HepG2 (cell line): ENCODE measurements around the gene MT1M. TPM values are rescaled to one million over a fixed set of nuclear protein-coding genes. Genes with fewer than 3 reads are reported as not detected.
A peak's percentile ranks its signal among the peaks of the same experiment; 100 is the strongest.

Experiments used
- ATAC-seq: fragments of 200-7000 bp; cut with Tn5 transposase; 3 replicates; pipeline ENCODE4 v1.9.1; 2020; ENCODE audit warnings: mild to moderate bottlenecking, moderate library complexity
- BruUV-seq: library from RNA; stranded (reverse); fragments of 400-500 nt; replicated peaks from 2 replicates; lab custom pipeline; 2021; lab: Mats Ljungman, UMichigan
- CTCF ChIA-PET: fragments of 300-600 bp; formaldehyde crosslinking; extraction: SDS; loops from one replicate; lab custom pipeline; 2021; ENCODE audit warnings: low total read pairs, inconsistent platforms, low intra/inter-chr PET ratio; lab: Yijun Ruan, JAX
- POLR2A ChIA-PET: fragments of 350-600 bp; sonication (Branson Sonifier 250); formaldehyde crosslinking; loops from one replicate; lab custom pipeline; 2020; ENCODE audit warnings: antibody characterized with exemption, inconsistent platforms; lab: Yijun Ruan, JAX
- DNase-seq: peaks from one replicate; pipeline ENCODE4 v3.0.0-alpha.2; 2015; ENCODE audit warnings: low spot score
- FAIRE-seq: peaks from 3 replicates; lab custom pipeline; 2011; peaks lifted over from hg19 to GRCh38; lab: Jason Lieb, UNC
- H2AFZ ChIP-seq: one replicate; pipeline ENCODE4 v1.6.1; 2011; ENCODE audit warnings: low read length, inconsistent platforms
- H3K27ac ChIP-seq: fragments of 300-600 bp; 3 replicates; pipeline ENCODE4 v1.8.0; 2011; ENCODE audit warnings: mixed run types, mild to moderate bottlenecking, mixed read lengths, low read length, inconsistent platforms; ENCODE audit not compliant: insufficient read depth; ENCODE audit errors: extremely low read length
- H3K27me3 ChIP-seq, 2 experiments: fragments of 200-600 bp in 1 of 2; 2 replicates in 1 of 2; 3 replicates in 1 of 2; pipeline versions ENCODE4 v1.6.0 to v1.8.0; 2011; ENCODE audit warnings: low read length in 2 of 2, mild to moderate bottlenecking in 2 of 2, moderate library complexity in 2 of 2, inconsistent platforms in 1 of 2; ENCODE audit not compliant: insufficient read depth in 2 of 2, control insufficient read depth in 1 of 2
- H3K36me3 ChIP-seq, 2 experiments: fragments of 200-600 bp in 1 of 2; replicated peaks in 1 of 2; 2 replicates in 1 of 2; 3 replicates in 1 of 2; pipeline versions ENCODE4 v1.5.1 to v1.8.0; 2011; ENCODE audit warnings: low read length in 2 of 2, inconsistent platforms in 1 of 2; ENCODE audit not compliant: insufficient read depth in 2 of 2, control insufficient read depth in 1 of 2
- H3K4me1 ChIP-seq: 2 replicates; pipeline ENCODE4 v1.5.1; 2012; ENCODE audit warnings: low read length, inconsistent platforms; ENCODE audit not compliant: insufficient read depth
- H3K4me2 ChIP-seq: 2 replicates; pipeline ENCODE4 v1.6.0; 2011; ENCODE audit warnings: low read depth, low read length, inconsistent platforms
- H3K4me3 ChIP-seq, 3 experiments: fragments of 200-600 bp in 1 of 3; sonication (generic), shearing (Covaris generic) in 1 of 3; replicated peaks in 1 of 3; 2 replicates each; pipeline ENCODE4 v1.5.1; 2011 to 2016; ENCODE audit warnings: low read length in 3 of 3, inconsistent platforms in 2 of 3, low read depth in 2 of 3, mild to moderate bottlenecking in 2 of 3, control low read depth in 1 of 3, mixed read lengths in 1 of 3; ENCODE audit not compliant: insufficient read depth in 1 of 3
- H3K79me2 ChIP-seq: one replicate; pipeline ENCODE4 v1.6.1; 2011; ENCODE audit warnings: low read length, inconsistent platforms; ENCODE audit not compliant: insufficient read depth
- H3K9ac ChIP-seq: 2 replicates; pipeline ENCODE4 v1.6.0; 2011; ENCODE audit warnings: mild to moderate bottlenecking, low read depth, low read length, inconsistent platforms; ENCODE audit not compliant: insufficient read depth
- H3K9me3 ChIP-seq: 2 replicates; pipeline ENCODE4 v1.5.1; 2012; ENCODE audit warnings: mild to moderate bottlenecking, low read length
- H4K20me1 ChIP-seq: 2 replicates; pipeline ENCODE4 v1.6.0; 2011; ENCODE audit warnings: inconsistent platforms, mild to moderate bottlenecking, low read length, moderate library complexity; ENCODE audit not compliant: insufficient read depth
- BCL6 ChIP-seq: IDR thresholded peaks from 2 replicates; pipeline ENCODE4 v1.6.1; 2016; ENCODE audit warnings: missing genetic modification reagents, missing compliant biosample characterization
- FOXA3 ChIP-seq: IDR thresholded peaks from 2 replicates; pipeline ENCODE4 v1.6.1; 2016; ENCODE audit warnings: missing genetic modification reagents, missing compliant biosample characterization
- MIER2 ChIP-seq: IDR thresholded peaks from 2 replicates; pipeline ENCODE4 v1.6.1; 2016; ENCODE audit warnings: missing biosample characterization, missing genetic modification reagents
- PRMT3 ChIP-seq: sonication (generic); formaldehyde crosslinking; IDR thresholded peaks from 2 replicates; pipeline ENCODE4 v1.8.1; 2022; ENCODE audit warnings: low read depth, mild to moderate bottlenecking, moderate library complexity, missing genetic modification reagents, borderline replicate concordance
- SP4 ChIP-seq: sonication (generic); formaldehyde crosslinking; IDR thresholded peaks from 2 replicates; pipeline ENCODE4 v1.8.1; 2023; ENCODE audit warnings: mild to moderate bottlenecking, missing genetic modification reagents
- ZFP90 ChIP-seq: sonication (generic); formaldehyde crosslinking; IDR thresholded peaks from 2 replicates; pipeline ENCODE4 v1.8.0; 2022; ENCODE audit warnings: missing genetic modification reagents, mild to moderate bottlenecking, inconsistent platforms, borderline replicate concordance
- ZMYM3 ChIP-seq: sonication (generic); formaldehyde crosslinking; IDR thresholded peaks from 2 replicates; pipeline ENCODE4 v1.5.1; 2020; ENCODE audit warnings: mild to moderate bottlenecking, missing genetic modification reagents
- ZNF10 ChIP-seq: sonication (generic); formaldehyde crosslinking; IDR thresholded peaks from 2 replicates; pipeline ENCODE4 v1.4.0; 2020; ENCODE audit warnings: mild to moderate bottlenecking, low read depth, missing genetic modification reagents, borderline replicate concordance
- ZNF83 ChIP-seq: sonication (generic); formaldehyde crosslinking; IDR thresholded peaks from 2 replicates; pipeline ENCODE4 v1.4.0; 2020; ENCODE audit warnings: missing genetic modification reagents, mild to moderate bottlenecking, borderline replicate concordance
- WGBS: methylation state at CpG from one replicate; pipeline ENCODE4 v1.1.6; 2017; ENCODE audit warnings: low lambda C conversion rate; 5-methylcytosine and 5-hydroxymethylcytosine counted together
- in situ Hi-C: cut with HindIII; loops from 2 replicates; pipeline ENCODE4 v1.10.0; 2017; ENCODE audit warnings: low pct_unique_long_range_greater_than_20kb; ENCODE audit not compliant: extremely low pct_ligation_motif_present
- intact Hi-C: fragments of 100-400 bp; cut with micrococcal nuclease; formaldehyde crosslinking; loops from one replicate; pipeline ENCODE4 v1.10.0; 2022; ENCODE audit not compliant: unreplicated experiment
- polyA plus RNA-seq, 8 experiments: library from polyadenylated mRNA; depleted of rRNA in 3 of 8; stranded (reverse) in 7 of 8; unstranded in 1 of 8; fragments of >200 nt; fragmentation: Illumina TruSeq in 4 of 8; extraction: Trizol in 4 of 8; gene quantifications; 2 replicates each; pipeline versions ENCODE4 v1.2.1 to v1.2.3, GENCODE V29; 2011 to 2016; ENCODE audit warnings: low read depth in 4 of 8, missing spikeins in 1 of 8, mixed read lengths in 1 of 8; ENCODE audit not compliant: insufficient read depth in 1 of 8
- total RNA-seq, 5 experiments: library from RNA; depleted of rRNA; stranded (reverse); fragments of >200 nt; fragmentation: Illumina TruSeq; extraction: Trizol; gene quantifications; 2 replicates each; pipeline ENCODE4 v1.2.3, GENCODE V29; 2016; ENCODE audit warnings: low read depth in 1 of 5
- TF ChIP-seq, protein P1 (sequence below): sonication (generic); formaldehyde crosslinking; IDR thresholded peaks from 2 replicates; pipeline ENCODE4 v1.8.0; 2022; ENCODE audit warnings: low read depth, missing genetic modification reagents
- TF ChIP-seq, protein P2 (sequence below): sonication (generic); formaldehyde crosslinking; IDR thresholded peaks from 2 replicates; pipeline ENCODE4 v1.8.1; 2023; ENCODE audit warnings: mild to moderate bottlenecking, inconsistent platforms, moderate library complexity, missing genetic modification reagents, borderline replicate concordance
- TF ChIP-seq, protein P3 (sequence below): sonication (generic); formaldehyde crosslinking; IDR thresholded peaks from 2 replicates; pipeline ENCODE4 v1.4.0; 2020; ENCODE audit warnings: low read depth, missing genetic modification reagents
- TF ChIP-seq, protein P4 (sequence below): sonication (generic); formaldehyde crosslinking; IDR thresholded peaks from 2 replicates; pipeline ENCODE4 v1.4.0; 2020; ENCODE audit warnings: missing genetic modification reagents
- TF ChIP-seq, protein P5 (sequence below): IDR thresholded peaks from 2 replicates; pipeline ENCODE4 v1.6.1; 2016; ENCODE audit warnings: missing compliant biosample characterization, missing genetic modification reagents, borderline replicate concordance

MT1M gene
- total and polyA plus RNA-seq, 2 of the 13 experiments (the other 11 are each of a cell fraction or from before 2014, with no cell fraction given) = 4.6 TPM; not detected in 1

DNA sequence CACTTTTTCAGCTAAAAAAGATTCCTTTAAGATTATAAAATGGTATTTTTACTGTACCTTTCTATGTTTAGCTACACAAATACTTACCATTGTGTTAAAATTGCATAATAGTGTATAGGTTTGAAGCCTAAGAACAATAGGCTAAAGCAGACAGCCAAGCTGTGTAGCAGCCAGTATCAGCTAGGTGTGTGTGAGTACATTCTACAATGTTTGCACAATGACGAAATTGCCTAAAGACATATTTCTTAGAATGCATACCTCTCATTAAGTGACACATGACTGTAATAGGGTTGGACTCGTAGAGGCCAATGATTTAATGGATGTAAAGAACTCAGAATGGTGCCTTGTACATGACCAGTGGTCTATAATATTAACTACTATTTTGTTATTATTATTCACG lies 17.4 kb downstream of the MT1M start (continued):
- TF ChIP-seq ZFP90 (CRISPR knock-in tag) (no peak), MIER2 (CRISPR knock-in tag) (no peak), FOXA3 (CRISPR knock-in tag) (peak; percentile 34; the same call in 1 of the 2 replicates), PRMT3 (CRISPR knock-in tag) (no peak), BCL6 (CRISPR knock-in tag) (peak; percentile 86)
- TF ChIP-seq, protein P1, sequence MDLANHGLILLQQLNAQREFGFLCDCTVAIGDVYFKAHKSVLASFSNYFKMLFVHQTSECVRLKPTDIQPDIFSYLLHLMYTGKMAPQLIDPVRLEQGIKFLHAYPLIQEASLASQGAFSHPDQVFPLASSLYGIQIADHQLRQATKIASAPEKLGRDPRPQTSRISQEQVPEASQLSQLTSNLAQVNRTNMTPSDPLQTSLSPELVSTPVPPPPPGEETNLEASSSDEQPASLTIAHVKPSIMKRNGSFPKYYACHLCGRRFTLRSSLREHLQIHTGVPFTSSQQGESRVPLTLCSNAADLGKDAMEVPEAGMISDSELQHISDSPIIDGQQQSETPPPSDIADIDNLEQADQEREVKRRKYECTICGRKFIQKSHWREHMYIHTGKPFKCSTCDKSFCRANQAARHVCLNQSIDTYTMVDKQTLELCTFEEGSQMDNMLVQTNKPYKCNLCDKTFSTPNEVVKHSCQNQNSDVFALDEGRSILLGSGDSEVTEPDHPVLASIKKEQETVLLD = no peak
- TF ChIP-seq, protein P2, sequence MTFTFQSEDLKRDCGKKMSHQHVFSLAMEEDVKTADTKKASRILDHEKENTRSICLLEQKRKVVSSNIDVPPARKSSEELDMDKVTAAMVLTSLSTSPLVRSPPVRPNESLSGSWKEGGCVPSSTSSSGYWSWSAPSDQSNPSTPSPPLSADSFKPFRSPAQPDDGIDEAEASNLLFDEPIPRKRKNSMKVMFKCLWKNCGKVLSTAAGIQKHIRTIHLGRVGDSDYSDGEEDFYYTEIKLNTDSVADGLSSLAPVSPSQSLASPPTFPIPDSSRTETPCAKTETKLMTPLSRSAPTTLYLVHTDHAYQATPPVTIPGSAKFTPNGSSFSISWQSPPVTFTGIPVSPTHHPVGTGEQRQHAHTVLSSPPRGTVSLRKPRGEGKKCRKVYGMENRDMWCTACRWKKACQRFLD (CRISPR knock-in tag) = no peak
- TF ChIP-seq, all 625 proteins: peak for 9

DNA sequence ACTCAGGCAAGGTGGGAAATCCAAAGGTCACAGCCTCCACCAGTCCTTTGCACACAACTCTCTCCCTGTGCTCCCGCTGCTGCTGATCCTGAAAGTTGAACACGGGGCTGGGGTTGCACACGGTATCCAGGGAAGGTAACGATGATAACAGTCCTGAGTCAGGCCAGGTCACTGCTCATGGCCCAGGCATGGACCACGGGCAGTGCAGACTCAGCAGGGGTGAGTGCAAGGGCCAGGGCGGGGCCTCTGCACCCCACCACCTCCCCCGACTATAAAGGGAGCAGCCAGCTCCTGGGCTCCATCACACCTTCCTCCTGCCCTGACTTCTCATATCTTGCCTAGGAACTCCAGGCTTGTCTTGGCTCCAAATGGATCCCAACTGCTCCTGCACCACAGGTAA lies 19.1 kb downstream of the MT1M start, which contains the start of gene MT1B:
TSS of gene MT1B (plus strand) at position 301 of the 400 bp plus-strand sequence. CDS start at position 369, 68 bp downstream.
- CTCF ChIA-PET = no interaction called here
- peak; percentile 17 for ATAC-seq
- TF ChIP-seq ZMYM3 (CRISPR knock-in tag) (no peak), ZNF10 (no peak), ZNF83 (no peak), SP4 (CRISPR knock-in tag) (no peak)
- TF ChIP-seq, protein P3, sequence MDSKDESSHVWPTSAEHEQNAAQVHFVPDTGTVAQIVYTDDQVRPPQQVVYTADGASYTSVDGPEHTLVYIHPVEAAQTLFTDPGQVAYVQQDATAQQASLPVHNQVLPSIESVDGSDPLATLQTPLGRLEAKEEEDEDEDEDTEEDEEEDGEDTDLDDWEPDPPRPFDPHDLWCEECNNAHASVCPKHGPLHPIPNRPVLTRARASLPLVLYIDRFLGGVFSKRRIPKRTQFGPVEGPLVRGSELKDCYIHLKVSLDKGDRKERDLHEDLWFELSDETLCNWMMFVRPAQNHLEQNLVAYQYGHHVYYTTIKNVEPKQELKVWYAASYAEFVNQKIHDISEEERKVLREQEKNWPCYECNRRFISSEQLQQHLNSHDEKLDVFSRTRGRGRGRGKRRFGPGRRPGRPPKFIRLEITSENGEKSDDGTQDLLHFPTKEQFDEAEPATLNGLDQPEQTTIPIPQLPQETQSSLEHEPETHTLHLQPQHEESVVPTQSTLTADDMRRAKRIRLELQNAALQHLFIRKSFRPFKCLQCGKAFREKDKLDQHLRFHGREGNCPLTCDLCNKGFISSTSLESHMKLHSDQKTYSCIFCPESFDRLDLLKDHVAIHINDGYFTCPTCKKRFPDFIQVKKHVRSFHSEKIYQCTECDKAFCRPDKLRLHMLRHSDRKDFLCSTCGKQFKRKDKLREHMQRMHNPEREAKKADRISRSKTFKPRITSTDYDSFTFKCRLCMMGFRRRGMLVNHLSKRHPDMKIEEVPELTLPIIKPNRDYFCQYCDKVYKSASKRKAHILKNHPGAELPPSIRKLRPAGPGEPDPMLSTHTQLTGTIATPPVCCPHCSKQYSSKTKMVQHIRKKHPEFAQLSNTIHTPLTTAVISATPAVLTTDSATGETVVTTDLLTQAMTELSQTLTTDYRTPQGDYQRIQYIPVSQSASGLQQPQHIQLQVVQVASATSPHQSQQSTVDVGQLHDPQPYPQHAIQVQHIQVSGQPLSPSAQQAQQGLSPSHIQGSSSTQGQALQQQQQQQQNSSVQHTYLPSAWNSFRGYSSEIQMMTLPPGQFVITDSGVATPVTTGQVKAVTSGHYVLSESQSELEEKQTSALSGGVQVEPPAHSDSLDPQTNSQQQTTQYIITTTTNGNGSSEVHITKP (CRISPR knock-in tag) = no peak
- TF ChIP-seq, protein P4, sequence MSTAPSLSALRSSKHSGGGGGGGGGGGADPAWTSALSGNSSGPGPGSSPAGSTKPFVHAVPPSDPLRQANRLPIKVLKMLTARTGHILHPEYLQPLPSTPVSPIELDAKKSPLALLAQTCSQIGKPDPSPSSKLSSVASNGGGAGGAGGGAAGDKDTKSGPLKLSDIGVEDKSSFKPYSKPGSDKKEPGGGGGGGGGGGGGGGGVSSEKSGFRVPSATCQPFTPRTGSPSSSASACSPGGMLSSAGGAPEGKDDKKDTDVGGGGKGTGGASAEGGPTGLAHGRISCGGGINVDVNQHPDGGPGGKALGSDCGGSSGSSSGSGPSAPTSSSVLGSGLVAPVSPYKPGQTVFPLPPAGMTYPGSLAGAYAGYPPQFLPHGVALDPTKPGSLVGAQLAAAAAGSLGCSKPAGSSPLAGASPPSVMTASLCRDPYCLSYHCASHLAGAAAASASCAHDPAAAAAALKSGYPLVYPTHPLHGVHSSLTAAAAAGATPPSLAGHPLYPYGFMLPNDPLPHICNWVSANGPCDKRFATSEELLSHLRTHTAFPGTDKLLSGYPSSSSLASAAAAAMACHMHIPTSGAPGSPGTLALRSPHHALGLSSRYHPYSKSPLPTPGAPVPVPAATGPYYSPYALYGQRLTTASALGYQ (CRISPR knock-in tag) = no peak
- TF ChIP-seq, protein P5, sequence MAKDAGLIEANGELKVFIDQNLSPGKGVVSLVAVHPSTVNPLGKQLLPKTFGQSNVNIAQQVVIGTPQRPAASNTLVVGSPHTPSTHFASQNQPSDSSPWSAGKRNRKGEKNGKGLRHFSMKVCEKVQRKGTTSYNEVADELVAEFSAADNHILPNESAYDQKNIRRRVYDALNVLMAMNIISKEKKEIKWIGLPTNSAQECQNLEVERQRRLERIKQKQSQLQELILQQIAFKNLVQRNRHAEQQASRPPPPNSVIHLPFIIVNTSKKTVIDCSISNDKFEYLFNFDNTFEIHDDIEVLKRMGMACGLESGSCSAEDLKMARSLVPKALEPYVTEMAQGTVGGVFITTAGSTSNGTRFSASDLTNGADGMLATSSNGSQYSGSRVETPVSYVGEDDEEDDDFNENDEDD (CRISPR knock-in tag) = no peak

More for the DNA sequence above, 19.1 kb downstream of the MT1M start, which contains the start of gene MT1B:
- Histone ChIP-seq H2AFZ (no peak within 1 kb of the TSS), H3K27me3 (peaks cover 2 to 28% of the 10 kb centered on the region in 2 experiments; a peak in 3 of 5 replicates), H3K36me3 (no peaks in the 10 kb centered on the region), H3K4me2 (no peak within 1 kb of the TSS), H3K4me1 (peaks cover 24% of the 10 kb centered on the region), H3K9ac (no peak within 1 kb of the TSS), H3K4me3 (no peak within 1 kb of the TSS), H3K9me3 (no peaks in the 10 kb centered on the region), H3K27ac (no peak within 1 kb of the TSS), H3K79me2 (no peaks in the 10 kb centered on the region), H4K20me1 (no peaks in the 10 kb centered on the region)
- intact Hi-C loops (loop anchor here (10.0 kb wide), 1 partner anchor 47 kb away; the partner anchor contains the start of gene MT2A), in situ Hi-C loops (no loop called here)
- POLR2A ChIA-PET = no interaction called here
- DNase-seq (no peak), FAIRE-seq (no peak)
- WGBS = 9% methylated on average over 4 of the region's 7 CpGs
- no TSS peak for BruUV-seq
